ENCODE results near the gene SOS2.

DNA sequence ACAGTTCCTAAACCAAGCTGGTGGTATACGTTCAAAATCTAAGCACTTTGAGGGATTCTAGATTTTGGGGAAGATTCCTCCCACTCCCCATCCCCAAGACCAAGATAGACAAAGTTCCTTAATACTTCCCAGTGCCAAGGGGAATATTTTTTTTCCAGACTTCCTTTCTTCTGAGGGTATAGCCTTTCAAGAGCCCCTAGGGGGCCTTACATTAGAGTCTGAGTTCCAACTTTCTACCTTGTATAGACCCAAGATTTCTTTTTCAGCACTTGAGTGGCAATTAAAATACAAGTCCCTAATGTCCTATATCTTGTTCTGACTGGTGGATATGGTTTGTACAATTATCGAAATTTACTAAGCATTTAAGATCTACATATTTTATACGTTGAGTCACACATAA lies 28.7 kb upstream of the SOS2 start:
- TF ChIP-seq POLR2AphosphoS5 (IDR thresholded peaks at IDR 0.05): no peak
- TF ChIP-seq, protein P1, sequence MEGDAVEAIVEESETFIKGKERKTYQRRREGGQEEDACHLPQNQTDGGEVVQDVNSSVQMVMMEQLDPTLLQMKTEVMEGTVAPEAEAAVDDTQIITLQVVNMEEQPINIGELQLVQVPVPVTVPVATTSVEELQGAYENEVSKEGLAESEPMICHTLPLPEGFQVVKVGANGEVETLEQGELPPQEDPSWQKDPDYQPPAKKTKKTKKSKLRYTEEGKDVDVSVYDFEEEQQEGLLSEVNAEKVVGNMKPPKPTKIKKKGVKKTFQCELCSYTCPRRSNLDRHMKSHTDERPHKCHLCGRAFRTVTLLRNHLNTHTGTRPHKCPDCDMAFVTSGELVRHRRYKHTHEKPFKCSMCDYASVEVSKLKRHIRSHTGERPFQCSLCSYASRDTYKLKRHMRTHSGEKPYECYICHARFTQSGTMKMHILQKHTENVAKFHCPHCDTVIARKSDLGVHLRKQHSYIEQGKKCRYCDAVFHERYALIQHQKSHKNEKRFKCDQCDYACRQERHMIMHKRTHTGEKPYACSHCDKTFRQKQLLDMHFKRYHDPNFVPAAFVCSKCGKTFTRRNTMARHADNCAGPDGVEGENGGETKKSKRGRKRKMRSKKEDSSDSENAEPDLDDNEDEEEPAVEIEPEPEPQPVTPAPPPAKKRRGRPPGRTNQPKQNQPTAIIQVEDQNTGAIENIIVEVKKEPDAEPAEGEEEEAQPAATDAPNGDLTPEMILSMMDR (IDR thresholded peaks at IDR 0.05): no peak
- TF ChIP-seq EP300 (IDR thresholded peaks at IDR 0.05): no peak
